Myocyte (in vitro differentiated cells): Measurements from ENCODE around the gene CHST8. TPM values are rescaled to one million over a fixed set of nuclear protein-coding genes. Genes with fewer than 3 reads are reported as not detected.
"Not testable (repeated sequence)": the region's sequence is repeated elsewhere in the genome, so short reads cannot be mapped to it uniquely, and the experiment has no call there.

Source experiments
- DNase-seq: peaks from one replicate; pipeline ENCODE4 v3.0.0-alpha.2; 2012; ENCODE audit warnings: low read depth
- total RNA-seq: library from RNA; depleted of rRNA; stranded (reverse); fragments of >200 nt; gene quantifications from 2 replicates; pipeline ENCODE4 v1.2.3, GENCODE V29; 2014

Gene CHST8
- total RNA-seq, 1 donor from 2014 or later = not detected

GRCh38 chr19:33689138-33689746, 67.5 kb downstream of the CHST8 start:
- no peak for DNase-seq

DNA sequence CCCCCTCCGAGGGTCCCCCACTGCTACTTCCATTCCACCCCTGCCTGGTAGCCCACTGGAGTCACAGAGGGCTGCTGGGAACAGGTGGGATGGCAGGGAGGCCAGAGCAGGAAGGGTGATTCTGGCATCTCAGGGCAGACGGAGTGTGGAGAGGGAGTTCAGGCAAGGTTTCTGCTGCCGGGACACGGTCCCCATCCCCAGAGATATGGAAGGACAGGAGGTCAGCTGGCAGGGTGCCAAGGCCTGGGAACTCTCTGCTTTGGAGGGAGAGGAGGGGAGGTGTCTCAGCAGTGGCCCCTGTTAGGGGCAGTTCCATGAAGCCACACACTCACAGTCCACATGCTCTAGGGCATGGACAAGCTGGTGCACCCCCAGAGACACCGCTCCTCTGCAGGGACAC, 68.1 kb downstream of the CHST8 start:
- no peak for DNase-seq

DNA sequence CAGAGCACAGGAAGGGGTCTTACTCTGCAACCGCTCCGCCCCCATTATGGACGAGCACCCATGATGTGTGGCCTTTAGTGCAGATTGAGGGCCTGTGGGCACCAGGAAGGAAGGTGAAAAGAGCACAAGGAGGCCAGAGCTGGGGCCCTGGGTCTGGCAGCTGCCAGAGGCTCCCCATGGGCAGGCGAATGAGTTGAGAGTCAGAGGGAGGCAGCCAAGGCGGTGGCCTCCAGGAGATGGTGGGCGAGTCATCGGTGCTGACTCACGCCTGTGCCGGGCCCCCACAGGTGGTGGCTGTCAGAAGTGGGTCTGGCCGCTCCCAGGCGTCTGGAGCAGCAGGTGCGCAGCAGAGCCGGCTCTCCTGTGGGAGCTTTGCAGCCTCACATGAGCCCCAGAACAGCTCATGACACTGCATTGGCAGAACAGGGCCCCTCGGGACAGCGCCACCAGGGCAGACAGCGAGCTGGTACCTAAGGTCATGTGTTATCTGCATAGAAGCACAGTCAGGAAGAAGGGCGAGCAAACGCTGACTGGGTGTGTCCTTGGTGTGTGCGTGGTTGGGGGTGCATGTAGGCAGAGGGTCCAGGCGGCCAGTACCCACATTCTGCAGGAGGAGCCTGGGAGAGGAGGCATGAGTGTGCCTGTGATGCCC, 68.8 kb downstream of the CHST8 start:
- DNase-seq = no peak

- no peak for DNase-seq
Observed at GRCh38 chr19:33691030-33691427, 69.3 kb downstream of the CHST8 start.

DNA sequence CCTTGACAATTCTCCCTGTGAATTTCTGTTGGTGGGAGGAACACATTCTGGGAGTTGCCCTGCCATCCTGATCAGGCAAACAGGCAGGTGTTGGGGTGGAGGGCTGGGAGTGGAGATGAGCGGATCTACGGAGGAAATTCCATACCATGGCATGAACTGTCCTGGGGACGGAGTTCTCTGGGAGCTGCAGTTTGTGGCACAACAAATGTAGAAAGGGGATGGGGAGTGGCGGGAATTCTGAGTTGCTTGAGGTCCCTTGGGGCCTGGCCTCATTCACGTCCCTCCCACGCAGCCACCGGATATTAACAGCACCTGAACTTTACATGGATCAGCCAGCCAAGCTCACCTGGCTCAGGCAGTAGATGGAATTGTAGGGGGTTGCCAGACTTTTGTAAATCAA, 70.0 kb downstream of the CHST8 start:
- DNase-seq = no peak

DNA sequence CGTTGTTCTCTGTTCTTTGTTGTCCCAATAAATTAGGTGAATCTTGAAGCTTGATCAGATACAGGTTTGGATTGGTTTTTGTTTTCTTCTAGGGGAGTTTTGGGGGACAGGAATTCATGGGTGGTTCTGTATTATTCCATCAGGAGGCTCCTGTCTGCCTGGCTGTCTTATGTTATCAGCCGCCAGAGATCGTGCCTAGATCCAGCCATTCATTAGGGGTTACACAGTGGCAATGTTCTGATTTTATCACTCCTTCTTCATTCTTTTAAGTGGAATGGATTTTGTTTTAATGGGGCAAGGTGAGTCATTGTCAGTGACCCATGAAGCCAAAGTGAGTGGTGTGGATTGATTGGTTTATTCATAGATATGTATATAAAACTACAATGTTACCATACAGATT, 71.9 kb downstream of the CHST8 start:
- DNase-seq = no peak

DNA sequence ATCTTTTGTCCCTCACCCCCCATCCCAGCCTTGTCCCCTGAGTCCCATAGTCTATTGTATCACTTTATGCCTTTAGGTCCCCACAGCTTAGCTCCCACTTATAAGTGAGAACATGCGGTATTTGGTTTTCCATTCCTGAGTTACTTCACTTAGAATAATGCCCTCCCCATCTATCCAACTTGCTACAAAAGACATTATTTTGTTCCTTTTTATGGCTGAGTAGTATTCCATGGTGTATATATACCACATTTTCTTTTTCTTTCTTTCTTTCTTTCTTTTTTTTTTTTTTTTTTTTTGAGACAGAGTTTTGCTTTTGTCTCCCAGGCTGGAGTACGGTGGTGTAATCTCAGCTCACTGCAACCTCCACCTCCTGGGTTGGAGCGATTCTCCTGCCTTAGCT, 73.8 kb downstream of the CHST8 start:
- not testable (repeated sequence) for DNase-seq

GRCh38 chr19:33697766-33698165, 76.0 kb downstream of the CHST8 start:
- DNase-seq = no peak

DNA sequence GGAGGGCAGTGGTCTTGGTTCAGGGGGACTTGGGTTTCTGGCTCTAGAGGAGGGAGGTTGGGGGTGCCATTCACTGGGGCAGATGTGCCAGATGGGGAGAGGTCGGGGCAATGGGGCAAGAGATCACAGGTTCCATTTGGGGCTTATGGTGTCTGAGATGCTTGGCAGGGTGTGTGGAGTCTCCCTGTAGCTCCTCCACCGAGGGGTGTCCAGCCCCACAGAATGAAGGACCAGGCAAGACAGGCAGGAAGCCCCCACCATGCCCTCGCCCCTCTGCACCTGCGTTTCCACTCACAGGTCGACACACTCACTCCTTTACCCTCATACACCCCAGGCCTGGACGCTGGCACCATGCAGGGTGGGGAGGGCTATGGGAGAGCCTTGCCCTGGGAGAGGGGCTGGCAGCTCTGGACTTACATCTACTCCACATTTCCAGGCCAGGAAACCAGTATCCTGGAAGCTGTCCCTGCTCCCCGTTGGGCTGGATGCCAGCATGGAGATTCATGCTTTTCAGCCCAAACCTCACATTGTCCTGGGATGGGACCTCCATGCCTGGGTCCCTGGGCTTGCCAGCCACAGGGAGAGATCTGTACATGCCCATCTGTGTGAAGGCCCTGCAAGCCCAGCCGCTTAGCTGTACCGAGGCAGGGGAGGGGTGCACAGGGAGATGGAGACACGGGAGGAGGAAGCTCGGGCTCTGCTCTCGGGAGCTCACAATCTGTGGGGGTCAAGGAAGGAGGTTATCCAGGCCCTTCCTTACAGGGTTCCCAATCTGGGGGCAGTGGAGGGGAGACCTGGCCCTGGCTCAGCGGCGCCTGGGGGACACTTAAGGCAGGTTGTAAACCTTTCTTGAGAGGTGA, 77.1 kb downstream of the CHST8 start:
- no peak for DNase-seq

GRCh38 chr19:33699754-33700407, 78.1 kb downstream of the CHST8 start:
- no peak for DNase-seq

DNA sequence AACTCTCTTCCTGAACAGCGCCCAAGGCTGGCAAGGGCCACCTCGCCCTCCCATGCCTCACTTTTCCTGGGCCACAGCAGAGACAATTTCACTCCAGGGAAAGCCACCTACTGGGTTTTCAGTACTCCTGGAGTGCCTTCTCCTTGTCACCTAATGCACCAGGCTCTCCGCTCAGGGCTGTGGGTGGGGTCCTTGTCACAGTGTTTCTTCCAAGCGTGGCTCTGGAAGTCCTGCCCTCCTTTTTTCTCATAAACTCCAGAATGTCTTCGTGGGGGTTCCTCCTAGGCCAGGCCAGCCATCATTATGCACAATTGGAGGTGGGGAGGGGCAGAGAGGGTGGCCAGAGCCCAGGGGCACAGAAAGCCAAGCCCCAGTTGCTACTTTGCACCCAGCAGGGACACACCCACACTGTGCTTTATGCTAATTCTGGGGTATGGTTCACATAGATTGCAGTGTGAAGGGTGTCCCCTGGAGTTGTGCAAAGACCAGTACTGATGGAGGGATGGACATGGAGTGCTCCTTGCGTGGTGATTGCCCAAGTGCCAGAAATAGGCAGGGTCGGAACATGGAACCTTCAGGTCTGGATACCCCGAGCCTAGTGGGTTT, 78.8 kb downstream of the CHST8 start:
- no peak for DNase-seq

GRCh38 chr19:33701565-33701964, 79.8 kb downstream of the CHST8 start:
- DNase-seq = no peak

DNA sequence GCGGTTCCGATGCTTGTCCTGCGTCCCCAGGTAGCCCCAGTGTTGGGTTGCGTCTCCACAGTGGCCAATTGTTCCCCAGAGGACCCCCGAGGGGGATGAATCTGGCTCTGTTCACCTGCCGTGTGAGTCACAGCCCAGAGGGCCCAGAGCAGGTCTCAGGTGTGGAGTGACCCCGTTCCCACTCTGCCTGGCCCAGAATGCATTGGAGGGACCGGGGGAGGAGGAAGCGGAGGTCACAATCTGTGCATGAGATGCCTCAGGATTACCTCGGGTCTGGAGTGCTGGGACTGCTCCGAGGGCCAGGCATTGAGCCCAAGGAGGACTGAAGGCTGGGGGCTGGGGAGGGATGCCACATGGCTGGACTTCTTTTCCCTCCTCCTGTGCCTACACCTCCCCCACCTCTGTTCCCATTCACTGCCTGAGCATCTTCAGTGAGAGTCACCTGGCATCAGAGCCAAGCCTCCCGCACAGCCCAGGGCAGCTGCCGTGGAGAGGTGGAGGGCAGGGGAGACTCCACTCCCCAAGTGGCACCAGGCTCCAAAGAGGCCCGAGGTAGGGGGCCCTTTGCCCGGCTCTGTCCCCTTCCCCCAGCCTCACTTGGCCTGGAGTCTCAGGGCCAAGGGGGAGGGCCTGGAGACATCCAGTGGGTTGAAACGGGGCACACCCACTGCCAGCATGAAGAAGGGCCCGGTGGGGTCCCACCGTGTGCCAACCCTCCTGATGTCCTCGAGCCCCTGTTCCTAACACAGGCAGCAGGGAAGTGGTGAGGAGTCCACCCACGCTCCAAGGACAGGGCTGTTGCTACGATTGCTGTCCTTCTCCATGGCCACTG, 81.1 kb downstream of the CHST8 start:
- no peak for DNase-seq

- no peak for DNase-seq
Observed at GRCh38 chr19:33703438-33703750, 81.6 kb downstream of the CHST8 start.

DNA sequence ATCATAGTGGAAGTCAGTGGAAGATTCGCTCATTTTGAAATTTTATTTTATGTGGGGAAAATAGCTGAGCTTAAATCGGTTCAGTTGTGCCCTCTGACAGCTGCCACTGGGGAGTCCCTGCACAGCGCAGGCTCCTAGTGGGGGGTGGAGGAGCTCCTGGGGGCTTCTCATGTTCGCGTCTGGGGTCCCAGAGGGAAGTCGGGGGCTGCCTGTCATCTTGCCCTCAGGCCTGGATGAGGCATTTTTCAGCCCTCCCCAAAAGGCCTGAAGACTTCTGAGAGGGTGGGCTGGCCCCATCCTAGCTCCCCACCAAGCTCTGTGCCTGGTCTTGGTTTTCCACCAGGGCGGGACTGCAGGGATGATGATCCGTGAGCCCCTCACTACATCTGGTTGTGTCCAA, 82.1 kb downstream of the CHST8 start:
- DNase-seq = no peak

GRCh38 chr19:33704271-33704670, 82.5 kb downstream of the CHST8 start:
- no peak for DNase-seq

GRCh38 chr19:33705090-33705847, 83.5 kb downstream of the CHST8 start:
- no peak for DNase-seq

- no peak for DNase-seq
Observed at GRCh38 chr19:33705860-33706259, 84.1 kb downstream of the CHST8 start.

DNA sequence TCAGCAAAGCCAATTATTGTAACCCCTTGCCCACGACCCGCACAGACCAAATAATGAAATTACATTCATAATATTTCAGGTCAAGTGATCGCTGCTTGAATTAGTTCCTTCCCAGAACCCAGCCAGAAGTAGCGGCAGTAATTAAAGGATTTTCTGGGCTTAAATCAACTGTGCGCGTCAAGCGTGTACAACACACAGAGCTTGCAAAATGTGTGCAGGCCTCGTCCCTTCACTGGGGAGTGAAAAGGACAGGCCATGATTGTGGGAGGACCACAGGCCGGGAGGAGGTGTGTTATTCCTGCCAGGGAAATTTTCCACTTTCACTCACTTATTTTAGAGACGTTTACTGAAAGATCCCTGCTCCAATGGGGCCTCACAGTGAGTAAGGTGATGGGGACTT, 84.9 kb downstream of the CHST8 start:
- DNase-seq = no peak

- DNase-seq = no peak
Observed at GRCh38 chr19:33712268-33712667, 90.5 kb downstream of the CHST8 start.
